Upper lobe of left lung (tissue), 4 donors: Measurements from ENCODE around the gene SEC23A.
"Not testable (repeated sequence)": the region's sequence is repeated elsewhere in the genome, so short reads cannot be mapped to it uniquely, and the experiment has no call there.

Source experiments
- EP300 ChIP-seq, 4 donors: sonication (generic); formaldehyde crosslinking; IDR thresholded peaks; one replicate each; pipeline ENCODE4 v1.5.1; 2017; ENCODE audit warnings: antibody characterized with exemption in 4 of 4, control low read depth in 2 of 4
- POLR2A ChIP-seq, 4 donors: fragments of 450-650 bp; IDR thresholded peaks; one replicate each; pipeline ENCODE4 v1.5.1; 2016 to 2017; ENCODE audit warnings: antibody characterized with exemption in 4 of 4, mild to moderate bottlenecking in 2 of 4
- POLR2AphosphoS5 ChIP-seq, 2 donors: sonication (generic); formaldehyde crosslinking; IDR thresholded peaks; one replicate each; pipeline ENCODE4 v1.5.1; 2017; ENCODE audit warnings: antibody characterized with exemption in 2 of 2
- TF ChIP-seq, protein P1 (sequence below), 6 experiments: fragments of 450-650 bp in 4 of 6; fragments of 200-600 bp in 2 of 6; sonication (generic) in 2 of 6; IDR thresholded peaks; one replicate each; pipeline ENCODE4 v1.5.1; 2016 to 2019; ENCODE audit warnings: antibody characterized with exemption in 6 of 6

DNA sequence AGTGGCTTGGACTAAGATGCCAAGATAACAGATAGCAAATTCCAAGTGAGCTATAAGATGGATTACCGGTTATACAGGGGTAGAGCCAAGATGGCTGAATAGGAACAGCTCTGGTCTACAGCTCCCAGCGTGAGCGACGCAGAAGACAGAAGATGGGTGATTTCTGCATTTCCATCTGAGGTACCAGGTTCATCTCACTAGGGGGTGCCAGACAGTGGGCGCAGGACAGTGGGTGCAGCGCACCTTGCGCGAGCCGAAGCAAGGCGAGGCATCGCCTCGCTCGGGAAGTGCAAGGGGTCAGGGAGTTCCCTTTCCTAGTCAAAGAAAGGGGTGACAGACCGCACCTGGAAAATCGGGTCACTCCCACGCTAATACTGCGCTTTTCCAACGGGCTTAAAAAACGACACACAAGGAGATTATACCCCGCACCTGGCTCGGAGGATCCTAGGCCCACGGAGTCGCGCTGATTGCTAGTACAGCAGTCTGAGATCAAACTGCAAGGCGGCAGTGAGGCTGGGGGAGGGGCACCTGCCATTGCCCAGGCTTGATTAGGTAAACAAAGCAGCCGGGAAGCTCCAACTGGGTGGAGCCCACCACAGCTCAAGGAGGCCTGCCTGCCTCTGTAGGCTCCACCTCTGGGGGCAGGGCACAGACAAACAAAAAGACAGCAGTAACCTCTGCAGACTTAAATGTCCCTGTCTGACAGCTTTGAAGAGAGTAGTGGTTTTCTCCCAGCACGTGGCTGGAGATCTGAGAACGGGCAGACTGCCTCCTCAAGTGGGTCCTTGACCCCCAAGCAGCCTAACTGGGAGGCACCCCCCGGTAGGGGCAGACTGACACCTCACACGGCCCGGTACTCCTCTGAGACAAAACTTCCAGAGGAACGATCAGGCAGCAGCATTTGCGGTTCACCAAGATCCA lies 85.7 kb downstream of the SEC23A start:
- TF ChIP-seq, protein P1, sequence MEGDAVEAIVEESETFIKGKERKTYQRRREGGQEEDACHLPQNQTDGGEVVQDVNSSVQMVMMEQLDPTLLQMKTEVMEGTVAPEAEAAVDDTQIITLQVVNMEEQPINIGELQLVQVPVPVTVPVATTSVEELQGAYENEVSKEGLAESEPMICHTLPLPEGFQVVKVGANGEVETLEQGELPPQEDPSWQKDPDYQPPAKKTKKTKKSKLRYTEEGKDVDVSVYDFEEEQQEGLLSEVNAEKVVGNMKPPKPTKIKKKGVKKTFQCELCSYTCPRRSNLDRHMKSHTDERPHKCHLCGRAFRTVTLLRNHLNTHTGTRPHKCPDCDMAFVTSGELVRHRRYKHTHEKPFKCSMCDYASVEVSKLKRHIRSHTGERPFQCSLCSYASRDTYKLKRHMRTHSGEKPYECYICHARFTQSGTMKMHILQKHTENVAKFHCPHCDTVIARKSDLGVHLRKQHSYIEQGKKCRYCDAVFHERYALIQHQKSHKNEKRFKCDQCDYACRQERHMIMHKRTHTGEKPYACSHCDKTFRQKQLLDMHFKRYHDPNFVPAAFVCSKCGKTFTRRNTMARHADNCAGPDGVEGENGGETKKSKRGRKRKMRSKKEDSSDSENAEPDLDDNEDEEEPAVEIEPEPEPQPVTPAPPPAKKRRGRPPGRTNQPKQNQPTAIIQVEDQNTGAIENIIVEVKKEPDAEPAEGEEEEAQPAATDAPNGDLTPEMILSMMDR (IDR thresholded peaks at IDR 0.05), result not testable (repeated sequence)
- not testable (repeated sequence) for TF ChIP-seq EP300, POLR2A, POLR2AphosphoS5 (IDR thresholded peaks at IDR 0.05)
